LNCAP (cell line): ENCODE data around the gene ACAN.

Experiments used
- CTCF ChIP-seq: fragments of 450-650 bp; IDR thresholded peaks from 2 replicates; pipeline ENCODE4 v1.5.1; 2017; ENCODE audit warnings: mild to moderate bottlenecking

ACAN gene

GRCh38 chr15:88842156-88842555 lies 38.9 kb downstream of the ACAN start:
- TF ChIP-seq CTCF: no peak

- TF ChIP-seq CTCF: no peak
Observed at GRCh38 chr15:88843334-88843733, 40.1 kb downstream of the ACAN start.

GRCh38 chr15:88844749-88845386 lies 41.6 kb downstream of the ACAN start:
- TF ChIP-seq CTCF: no peak

GRCh38 chr15:88845616-88846015 lies 42.4 kb downstream of the ACAN start:
- TF ChIP-seq CTCF: no peak

GRCh38 chr15:88847144-88847543 lies 43.9 kb downstream of the ACAN start:
- TF ChIP-seq CTCF: no peak

GRCh38 chr15:88848203-88848602 lies 45.0 kb downstream of the ACAN start:
- TF ChIP-seq CTCF: no peak

- no peak for TF ChIP-seq CTCF
Observed at GRCh38 chr15:88849376-88850072, 46.3 kb downstream of the ACAN start.
